Central memory CD4-positive, alpha-beta T cell (primary cell): ENCODE results near the gene NID1.
"Not testable (repeated sequence)": the region's sequence is repeated elsewhere in the genome, so short reads cannot be mapped to it uniquely, and the experiment has no call there.

Experiments used
- DNase-seq: peaks from one replicate; pipeline ENCODE4 v3.0.0; 2022

Gene NID1

GRCh38 chr1:235996048-235996785 lies 68.7 kb downstream of the NID1 start:
- DNase-seq, result no peak

GRCh38 chr1:235995511-235995910 lies 69.4 kb downstream of the NID1 start:
- no peak for DNase-seq

GRCh38 chr1:235993652-235994051 lies 71.2 kb downstream of the NID1 start:
- no peak for DNase-seq

- no peak for DNase-seq
Measured at GRCh38 chr1:235992868-235993267, 72.0 kb downstream of the NID1 start.

GRCh38 chr1:235992346-235992745 lies 72.5 kb downstream of the NID1 start:
- no peak for DNase-seq

GRCh38 chr1:235990330-235990795 lies 74.5 kb downstream of the NID1 start:
- no peak for DNase-seq

- DNase-seq, result no peak
Measured at GRCh38 chr1:235989105-235989504, 75.8 kb downstream of the NID1 start.

- DNase-seq, result no peak
Measured at GRCh38 chr1:235986869-235987268, 78.0 kb downstream of the NID1 start.

- no peak for DNase-seq
Measured at GRCh38 chr1:235984041-235984825, 80.7 kb downstream of the NID1 start.

- DNase-seq, result no peak
Measured at GRCh38 chr1:235980976-235981375, 83.9 kb downstream of the NID1 start.

- DNase-seq, result no peak
Measured at GRCh38 chr1:235979716-235980333, 85.1 kb downstream of the NID1 start.

GRCh38 chr1:235979176-235979575 lies 85.7 kb downstream of the NID1 start:
- DNase-seq, result no peak

- no peak for DNase-seq
Measured at GRCh38 chr1:235976490-235976889, 88.4 kb downstream of the NID1 start.

- no peak for DNase-seq
Measured at GRCh38 chr1:235974616-235975015, 90.3 kb downstream of the NID1 start.

- DNase-seq, result not testable (repeated sequence)
Measured at GRCh38 chr1:235972691-235973090, 92.2 kb downstream of the NID1 start.

- no peak for DNase-seq
Measured at GRCh38 chr1:235972311-235972689, 92.6 kb downstream of the NID1 start.

GRCh38 chr1:235971571-235972310 lies 93.1 kb downstream of the NID1 start:
- peak; percentile 74 for DNase-seq

- DNase-seq, result no peak
Measured at GRCh38 chr1:235971020-235971419, 93.9 kb downstream of the NID1 start.

GRCh38 chr1:235968831-235969230 lies 96.1 kb downstream of the NID1 start:
- DNase-seq, result no peak

- not testable (repeated sequence) for DNase-seq
Measured at GRCh38 chr1:235966134-235966533, 98.8 kb downstream of the NID1 start.

GRCh38 chr1:235960809-235961208 lies 104.1 kb downstream of the NID1 start:
- no peak for DNase-seq

- DNase-seq, result no peak
Measured at GRCh38 chr1:235958021-235958420, 106.9 kb downstream of the NID1 start.

- no peak for DNase-seq
Measured at GRCh38 chr1:235955777-235956176, 109.1 kb downstream of the NID1 start.
